GM08714 (cell line): ENCODE measurements around the gene GLIPR2.

Source experiments
- H3K4me3 ChIP-seq: fragments of 200-500 bp; sonication (Bioruptor generic); 2 replicates; pipeline ENCODE4 v1.5.1; 2014; ENCODE audit warnings: mild to moderate bottlenecking, low read length, inconsistent platforms
- ZNF274 ChIP-seq: IDR thresholded peaks from 2 replicates; pipeline ENCODE4 v1.6.1; 2012; ENCODE audit warnings: mild to moderate bottlenecking, low read depth, low read length

Gene GLIPR2

GRCh38 chr9:36207016-36207415, 70.5 kb downstream of the GLIPR2 start:
- TF ChIP-seq ZNF274: no peak
- no peak overlapping the region for H3K4me3 ChIP-seq

- no peak overlapping the region for H3K4me3 ChIP-seq
- TF ChIP-seq ZNF274: no peak
Measured at GRCh38 chr9:36207546-36208012, 71.0 kb downstream of the GLIPR2 start.

GRCh38 chr9:36208521-36209253, 72.2 kb downstream of the GLIPR2 start:
- H3K4me3 ChIP-seq: no peak overlapping the region
- TF ChIP-seq ZNF274: no peak

- no peak overlapping the region for H3K4me3 ChIP-seq
- TF ChIP-seq ZNF274: no peak
Measured at GRCh38 chr9:36210722-36211121, 74.2 kb downstream of the GLIPR2 start.

- no peak for TF ChIP-seq ZNF274
- H3K4me3 ChIP-seq: no peak overlapping the region
Measured at GRCh38 chr9:36211510-36211909, 75.0 kb downstream of the GLIPR2 start.

GRCh38 chr9:36213387-36213786, 76.9 kb downstream of the GLIPR2 start:
- H3K4me3 ChIP-seq: no peak overlapping the region
- no peak for TF ChIP-seq ZNF274
